Liver (tissue), 9 donors: ENCODE measurements around the gene NEUROG3. TPM values are rescaled to one million over a fixed set of nuclear protein-coding genes. Genes with fewer than 3 reads are reported as not detected.
"Not testable (repeated sequence)": the region's sequence is repeated elsewhere in the genome, so short reads cannot be mapped to it uniquely, and the experiment has no call there.

Experiments
- DNase-seq: peaks from one replicate; pipeline ENCODE4 v3.0.0-alpha.2; 2017; ENCODE audit warnings: low spot score
- H3K27ac ChIP-seq, 2 donors: one replicate each; pipeline ENCODE4 v1.7.0; 2013; ENCODE audit warnings: inconsistent platforms in 2 of 2, low read length in 2 of 2, control low read depth in 1 of 2, low read depth in 1 of 2, mild to moderate bottlenecking in 1 of 2
- H3K27me3 ChIP-seq, 4 donors: one replicate each; pipeline versions ENCODE4 v1.6.1 to v1.7.0; 2013; ENCODE audit warnings: low read length in 3 of 4, inconsistent platforms in 1 of 4, mild to moderate bottlenecking in 1 of 4, moderate library complexity in 1 of 4; ENCODE audit not compliant: control insufficient read depth in 4 of 4, insufficient read depth in 4 of 4
- H3K36me3 ChIP-seq, 4 donors: one replicate each; pipeline versions ENCODE4 v1.6.1 to v1.7.0; 2013; ENCODE audit warnings: low read length in 3 of 4, mild to moderate bottlenecking in 3 of 4, low read depth in 1 of 4, moderate library complexity in 1 of 4; ENCODE audit not compliant: control insufficient read depth in 4 of 4, insufficient read depth in 3 of 4
- H3K4me1 ChIP-seq, 4 donors: one replicate each; pipeline versions ENCODE4 v1.6.1 to v1.7.0; 2013; ENCODE audit warnings: low read length in 3 of 4, mild to moderate bottlenecking in 3 of 4, moderate library complexity in 1 of 4; ENCODE audit not compliant: control insufficient read depth in 4 of 4, insufficient read depth in 4 of 4
- H3K4me3 ChIP-seq, 3 donors: one replicate each; pipeline versions ENCODE4 v1.6.1 to v1.7.0; 2013; ENCODE audit warnings: low read length in 3 of 3, control low read depth in 1 of 3, low read depth in 1 of 3, mild to moderate bottlenecking in 1 of 3
- H3K9ac ChIP-seq, 2 donors: one replicate each; pipeline ENCODE4 v1.7.0; 2013; ENCODE audit warnings: low read length in 2 of 2, mild to moderate bottlenecking in 2 of 2, moderate library complexity in 2 of 2, control low read depth in 1 of 2, low read depth in 1 of 2
- H3K9me3 ChIP-seq, 4 donors: one replicate each; pipeline versions ENCODE4 v1.6.1 to v1.7.0; 2013; ENCODE audit warnings: low read length in 3 of 4; ENCODE audit not compliant: control insufficient read depth in 4 of 4
- CTCF ChIP-seq: fragments of 150-350 bp; IDR thresholded peaks from 2 replicates; pipeline ENCODE4 v1.5.1; 2017; ENCODE audit warnings: improper control_type of control experiment, low read depth, low read length; ENCODE audit not compliant: missing input control
- EGR1 ChIP-seq, 2 donors: IDR thresholded peaks; 2 replicates each; pipeline ENCODE4 v1.6.1; 2016 to 2018; ENCODE audit warnings: antibody characterized with exemption in 2 of 2, low read depth in 2 of 2
- GABPA ChIP-seq, 2 donors: IDR thresholded peaks in 1 of 2; conservative IDR thresholded peaks in 1 of 2; 2 replicates each; pipeline ENCODE4 v1.6.1; 2016; ENCODE audit warnings: antibody characterized with exemption in 2 of 2, mild to moderate bottlenecking in 1 of 2, moderate library complexity in 1 of 2
- HNF4A ChIP-seq, 2 donors: conservative IDR thresholded peaks; 2 replicates each; pipeline ENCODE4 v1.6.1; 2016; ENCODE audit warnings: antibody characterized with exemption in 2 of 2, mild to moderate bottlenecking in 2 of 2
- HNF4G ChIP-seq: IDR thresholded peaks from 2 replicates; pipeline ENCODE4 v1.6.1; 2016; ENCODE audit warnings: antibody characterized with exemption
- JUND ChIP-seq, 2 donors: IDR thresholded peaks; 2 replicates each; pipeline ENCODE4 v1.6.1; 2016; ENCODE audit warnings: antibody characterized with exemption in 2 of 2
- MAX ChIP-seq: IDR thresholded peaks from 2 replicates; pipeline ENCODE4 v1.6.1; 2016; ENCODE audit warnings: antibody characterized with exemption
- RAD21 ChIP-seq, 2 donors: IDR thresholded peaks; 2 replicates each; pipeline ENCODE4 v1.6.1; 2016; ENCODE audit warnings: antibody characterized with exemption in 2 of 2, mild to moderate bottlenecking in 2 of 2
- RXRA ChIP-seq, 2 donors: IDR thresholded peaks; 2 replicates each; pipeline ENCODE4 v1.6.1; 2017 to 2018; ENCODE audit warnings: antibody characterized with exemption in 2 of 2, mild to moderate bottlenecking in 1 of 2
- SP1 ChIP-seq: IDR thresholded peaks from 2 replicates; pipeline ENCODE4 v1.6.1; 2018; ENCODE audit warnings: antibody characterized with exemption, mild to moderate bottlenecking
- TAF1 ChIP-seq: conservative IDR thresholded peaks from 2 replicates; pipeline ENCODE4 v1.6.1; 2016; ENCODE audit warnings: antibody characterized with exemption, mild to moderate bottlenecking
- YY1 ChIP-seq: IDR thresholded peaks from 2 replicates; pipeline ENCODE4 v1.6.1; 2016; ENCODE audit warnings: antibody characterized with exemption, mild to moderate bottlenecking
- ZBTB33 ChIP-seq: IDR thresholded peaks from 2 replicates; pipeline ENCODE4 v1.6.1; 2016; ENCODE audit warnings: antibody characterized with exemption
- WGBS: extraction: QIAGEN DNeasy Blood & Tissue Kit; methylation state at CpG from one replicate; pipeline ENCODE4 v1.1.7; 2013; 5-methylcytosine and 5-hydroxymethylcytosine counted together
- polyA plus RNA-seq, 2 donors: library from polyadenylated mRNA; stranded (reverse) in 1 of 2; unstranded in 1 of 2; fragments of 200-250 nt in 1 of 2; fragments of >200 nt in 1 of 2; fragmentation: Nextera tagmentation in 1 of 2; extraction: Ambion mirVana in 1 of 2; gene quantifications; one replicate each; pipeline versions ENCODE4 v1.2.1 to v1.2.3, GENCODE V29; 2013 to 2015
- total RNA-seq, 2 donors: library from RNA; depleted of rRNA; stranded (reverse); fragments of >200 nt; gene quantifications; one replicate each; pipeline ENCODE4 v1.2.3, GENCODE V29; 2014
- TF ChIP-seq, protein P1 (sequence below): IDR thresholded peaks from 2 replicates; pipeline ENCODE4 v1.6.1; 2016; ENCODE audit warnings: antibody characterized with exemption, mild to moderate bottlenecking
- donor health status: healthy.
- donor health status: healthy.
- donor health status: healthy.
- donor health status: healthy.
- donor health status: healthy.

Gene NEUROG3
- total and polyA plus RNA-seq, 4 donors, result not detected

GRCh38 chr10:69549959-69550358 lies 23.3 kb downstream of the NEUROG3 start (continued):
- no peak for TF ChIP-seq RXRA (IDR thresholded peaks at IDR 0.05)
- TF ChIP-seq MAX, result no peak
- no peak for TF ChIP-seq EGR1 (IDR thresholded peaks at IDR 0.05; ENCODE audit: low read depth in 2 of 2)

DNA sequence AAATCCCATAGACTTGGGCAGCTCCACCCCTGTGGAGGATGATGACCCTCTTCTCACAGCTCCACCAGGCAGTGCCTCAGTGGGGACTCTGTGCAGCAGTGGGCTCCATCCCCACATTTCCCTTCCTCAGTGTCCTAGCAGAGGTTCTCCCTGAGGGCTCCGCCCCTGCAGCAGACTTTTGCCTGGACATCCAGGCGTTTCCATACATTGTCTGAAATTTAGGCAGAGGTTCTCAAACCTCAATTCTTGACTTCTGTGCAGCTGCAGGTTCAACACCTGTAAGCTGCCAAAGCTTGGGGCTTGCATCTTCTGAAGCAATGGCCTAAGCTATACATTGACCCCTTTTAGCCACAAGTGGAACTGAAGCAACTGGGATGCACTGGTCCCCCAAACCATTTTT lies 31.8 kb downstream of the NEUROG3 start:
- Histone ChIP-seq H3K9me3 (peaks cover 0 to 6% (median 5%) of the 10 kb centered on the region in 4 donors), H3K27me3 (no peaks in the 10 kb centered on the region), H3K27ac (no peak overlapping the region), H3K9ac (no peak overlapping the region), H3K4me1 (no peaks in the 10 kb centered on the region), H3K4me3 (no peak overlapping the region), H3K36me3 (no peaks in the 10 kb centered on the region)
- DNase-seq, result no peak
- WGBS, result 70% methylated on average over 2 of the region's 2 CpGs
- TF ChIP-seq JUND (IDR thresholded peaks at IDR 0.05) (no peak), HNF4G (no peak), YY1 (no peak)

GRCh38 chr10:69538461-69538860 lies 34.8 kb downstream of the NEUROG3 start:
- WGBS, result 73% methylated on average over 3 of the region's 3 CpGs
- H3K27ac ChIP-seq, result no peak overlapping the region
- H3K9ac ChIP-seq, result no peak overlapping the region
- DNase-seq, result no peak
- H3K4me1 ChIP-seq, result no peaks in the 10 kb centered on the region
- H3K9me3 ChIP-seq, result peaks cover 0 to 6% (median 5%) of the 10 kb centered on the region in 4 donors
- no peak overlapping the region for H3K4me3 ChIP-seq
- no peaks in the 10 kb centered on the region for H3K27me3 ChIP-seq
- H3K36me3 ChIP-seq, result no peaks in the 10 kb centered on the region
- TF ChIP-seq GABPA (IDR thresholded peaks at IDR 0.05 in 1 of 2, conservative IDR thresholded peaks at IDR 0.05 in 1 of 2) (no peak), YY1 (no peak), RAD21 (IDR thresholded peaks at IDR 0.05) (no peak), CTCF (no peak), JUND (IDR thresholded peaks at IDR 0.05) (no peak), ZBTB33 (no peak), TAF1 (no peak), SP1 (no peak), MAX (no peak)

- DNase-seq, result no peak
- Histone ChIP-seq H3K9me3 (peaks cover 0 to 6% (median 5%) of the 10 kb centered on the region in 4 donors), H3K27me3 (no peaks in the 10 kb centered on the region), H3K4me3 (no peak overlapping the region), H3K9ac (no peak overlapping the region), H3K36me3 (no peaks in the 10 kb centered on the region), H3K27ac (no peak overlapping the region), H3K4me1 (no peaks in the 10 kb centered on the region)
- TF ChIP-seq HNF4A (conservative IDR thresholded peaks at IDR 0.05), result no peak
- TF ChIP-seq MAX, result no peak
- TF ChIP-seq EGR1 (IDR thresholded peaks at IDR 0.05; ENCODE audit: low read depth in 2 of 2), result no peak
- TF ChIP-seq RAD21 (IDR thresholded peaks at IDR 0.05), result no peak
- TF ChIP-seq, protein P1, sequence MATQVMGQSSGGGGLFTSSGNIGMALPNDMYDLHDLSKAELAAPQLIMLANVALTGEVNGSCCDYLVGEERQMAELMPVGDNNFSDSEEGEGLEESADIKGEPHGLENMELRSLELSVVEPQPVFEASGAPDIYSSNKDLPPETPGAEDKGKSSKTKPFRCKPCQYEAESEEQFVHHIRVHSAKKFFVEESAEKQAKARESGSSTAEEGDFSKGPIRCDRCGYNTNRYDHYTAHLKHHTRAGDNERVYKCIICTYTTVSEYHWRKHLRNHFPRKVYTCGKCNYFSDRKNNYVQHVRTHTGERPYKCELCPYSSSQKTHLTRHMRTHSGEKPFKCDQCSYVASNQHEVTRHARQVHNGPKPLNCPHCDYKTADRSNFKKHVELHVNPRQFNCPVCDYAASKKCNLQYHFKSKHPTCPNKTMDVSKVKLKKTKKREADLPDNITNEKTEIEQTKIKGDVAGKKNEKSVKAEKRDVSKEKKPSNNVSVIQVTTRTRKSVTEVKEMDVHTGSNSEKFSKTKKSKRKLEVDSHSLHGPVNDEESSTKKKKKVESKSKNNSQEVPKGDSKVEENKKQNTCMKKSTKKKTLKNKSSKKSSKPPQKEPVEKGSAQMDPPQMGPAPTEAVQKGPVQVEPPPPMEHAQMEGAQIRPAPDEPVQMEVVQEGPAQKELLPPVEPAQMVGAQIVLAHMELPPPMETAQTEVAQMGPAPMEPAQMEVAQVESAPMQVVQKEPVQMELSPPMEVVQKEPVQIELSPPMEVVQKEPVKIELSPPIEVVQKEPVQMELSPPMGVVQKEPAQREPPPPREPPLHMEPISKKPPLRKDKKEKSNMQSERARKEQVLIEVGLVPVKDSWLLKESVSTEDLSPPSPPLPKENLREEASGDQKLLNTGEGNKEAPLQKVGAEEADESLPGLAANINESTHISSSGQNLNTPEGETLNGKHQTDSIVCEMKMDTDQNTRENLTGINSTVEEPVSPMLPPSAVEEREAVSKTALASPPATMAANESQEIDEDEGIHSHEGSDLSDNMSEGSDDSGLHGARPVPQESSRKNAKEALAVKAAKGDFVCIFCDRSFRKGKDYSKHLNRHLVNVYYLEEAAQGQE, result no peak
- 91% methylated on average over 6 of the region's 6 CpGs for WGBS
Observed at GRCh38 chr10:69537449-69537848, 35.8 kb downstream of the NEUROG3 start.

- H3K9me3 ChIP-seq, H3K9ac ChIP-seq, H3K27ac ChIP-seq, H3K4me3 ChIP-seq, DNase-seq, H3K4me1 ChIP-seq, H3K36me3 ChIP-seq, H3K27me3 ChIP-seq: not testable (repeated sequence)
- WGBS, result 90% methylated on average over 11 of the region's 11 CpGs
Observed at GRCh38 chr10:69536521-69536920, 36.7 kb downstream of the NEUROG3 start.
